ENCODE results near the gene EFCAB7. TPM values are rescaled to one million over a fixed set of nuclear protein-coding genes. Genes with fewer than 3 reads are reported as not detected.

EFCAB7 gene
- total RNA-seq, 4 donors from 2014 or later = 2.2 to 6.8 (median 3.5) TPM

- Histone ChIP-seq H3K4me1 (no peaks in the 10 kb centered on the region), H3K4me3 (no peak overlapping the region), H3K9me3 (no peaks in the 10 kb centered on the region), H3K27ac (no peak overlapping the region), H3K36me3 (no peaks in the 10 kb centered on the region), H3K27me3 (no peaks in the 10 kb centered on the region)
- ATAC-seq = no peak
- no peak for DNase-seq
- TF ChIP-seq CTCF (IDR thresholded peaks at IDR 0.05 in 4 of 5, conservative IDR thresholded peaks at IDR 0.05 in 1 of 5) (no peak), POLR2A (IDR thresholded peaks at IDR 0.05) (no peak)
- intact Hi-C loops (cut with DNase I; ENCODE audit: low total_unique reads) = no loop called here
- in situ Hi-C loops (cut with MboI; ENCODE audit: low sequenced_read_pairs in 4 of 4) = no loop called here
Measured at GRCh38 chr1:63487336-63488065, 35.8 kb upstream of the EFCAB7 start.

GRCh38 chr1:63497577-63497976 is 25.7 kb upstream of the EFCAB7 start:
- ATAC-seq = no peak
- no peaks in the 10 kb centered on the region for H3K9me3 ChIP-seq
- intact Hi-C loops (cut with DNase I; ENCODE audit: low total_unique reads) = no loop called here
- no peaks in the 10 kb centered on the region for H3K27me3 ChIP-seq
- no peak overlapping the region for H3K27ac ChIP-seq
- H3K4me3 ChIP-seq = no peak overlapping the region
- no peak for TF ChIP-seq POLR2A (IDR thresholded peaks at IDR 0.05)
- no peak for TF ChIP-seq CTCF (IDR thresholded peaks at IDR 0.05 in 4 of 5, conservative IDR thresholded peaks at IDR 0.05 in 1 of 5)
- in situ Hi-C loops (cut with MboI; ENCODE audit: low sequenced_read_pairs in 4 of 4) = no loop called here
- H3K36me3 ChIP-seq = no peaks in the 10 kb centered on the region
- no peak for DNase-seq
- H3K4me1 ChIP-seq = no peaks in the 10 kb centered on the region

GRCh38 chr1:63498106-63498505 is 25.2 kb upstream of the EFCAB7 start:
- intact Hi-C loops (cut with DNase I; ENCODE audit: low total_unique reads) = no loop called here
- DNase-seq (no peak), ATAC-seq (no peak)
- TF ChIP-seq CTCF (IDR thresholded peaks at IDR 0.05 in 4 of 5, conservative IDR thresholded peaks at IDR 0.05 in 1 of 5) (no peak), POLR2A (IDR thresholded peaks at IDR 0.05) (no peak)
- no peaks in the 10 kb centered on the region for H3K9me3 ChIP-seq
- H3K27ac ChIP-seq = no peak overlapping the region
- no peak overlapping the region for H3K4me3 ChIP-seq
- H3K4me1 ChIP-seq = no peaks in the 10 kb centered on the region
- in situ Hi-C loops (cut with MboI; ENCODE audit: low sequenced_read_pairs in 4 of 4) = no loop called here
- H3K27me3 ChIP-seq = no peaks in the 10 kb centered on the region
- H3K36me3 ChIP-seq = no peaks in the 10 kb centered on the region

- peaks cover 0 to under 1% of the 10 kb centered on the region in 2 donors for H3K36me3 ChIP-seq
- DNase-seq (no peak), ATAC-seq (no peak)
- H3K27ac ChIP-seq = no peak overlapping the region
- no peaks in the 10 kb centered on the region for H3K4me1 ChIP-seq
- in situ Hi-C loops (cut with MboI; ENCODE audit: low sequenced_read_pairs in 4 of 4) (no loop called here), intact Hi-C loops (cut with DNase I; ENCODE audit: low total_unique reads) (no loop called here)
- H3K4me3 ChIP-seq = no peak overlapping the region
- no peaks in the 10 kb centered on the region for H3K27me3 ChIP-seq
- no peak for TF ChIP-seq POLR2A (IDR thresholded peaks at IDR 0.05)
- TF ChIP-seq CTCF (IDR thresholded peaks at IDR 0.05 in 4 of 5, conservative IDR thresholded peaks at IDR 0.05 in 1 of 5) = no peak
- H3K9me3 ChIP-seq = no peaks in the 10 kb centered on the region
Measured at GRCh38 chr1:63501256-63501655, 22.1 kb upstream of the EFCAB7 start.

- in situ Hi-C loops (cut with MboI; ENCODE audit: low sequenced_read_pairs in 4 of 4) (no loop called here), intact Hi-C loops (cut with DNase I; ENCODE audit: low total_unique reads) (no loop called here)
- Histone ChIP-seq H3K4me3 (no peak overlapping the region), H3K36me3 (peaks cover 0 to 4% of the 10 kb centered on the region in 2 donors), H3K9me3 (no peaks in the 10 kb centered on the region), H3K27me3 (no peaks in the 10 kb centered on the region), H3K4me1 (peaks cover 0 to 6% of the 10 kb centered on the region in 2 donors), H3K27ac (no peak overlapping the region)
- ATAC-seq = no peak
- TF ChIP-seq POLR2A (IDR thresholded peaks at IDR 0.05) (no peak), CTCF (IDR thresholded peaks at IDR 0.05 in 4 of 5, conservative IDR thresholded peaks at IDR 0.05 in 1 of 5) (no peak)
- no peak for DNase-seq
Measured at GRCh38 chr1:63506782-63507181, 16.5 kb upstream of the EFCAB7 start.

Measured in gastrocnemius medialis (tissue), 4 donors.